IPS-18a (cell line): ENCODE results near the gene PPARGC1A.

ENCODE experiments used
- H3K27ac ChIP-seq: one replicate; pipeline ENCODE4 v1.5.1; 2013; ENCODE audit warnings: low read length
- H3K27me3 ChIP-seq: one replicate; pipeline ENCODE4 v1.6.1; 2013; ENCODE audit warnings: mild to moderate bottlenecking, low read length; ENCODE audit not compliant: control insufficient read depth, insufficient read depth
- H3K36me3 ChIP-seq: one replicate; pipeline ENCODE4 v1.6.1; 2013; ENCODE audit warnings: low read depth, low read length; ENCODE audit not compliant: control insufficient read depth
- H3K4me1 ChIP-seq: one replicate; pipeline ENCODE4 v1.6.1; 2013; ENCODE audit warnings: low read depth, low read length; ENCODE audit not compliant: control insufficient read depth
- H3K4me3 ChIP-seq: one replicate; pipeline ENCODE4 v1.5.1; 2013; ENCODE audit warnings: low read length
- H3K9ac ChIP-seq: one replicate; pipeline ENCODE4 v1.6.1; 2013; ENCODE audit warnings: mild to moderate bottlenecking, low read length, moderate library complexity
- H3K9me3 ChIP-seq: one replicate; pipeline ENCODE4 v1.6.1; 2013; ENCODE audit warnings: low read depth, low read length; ENCODE audit not compliant: control insufficient read depth

The PPARGC1A gene

DNA sequence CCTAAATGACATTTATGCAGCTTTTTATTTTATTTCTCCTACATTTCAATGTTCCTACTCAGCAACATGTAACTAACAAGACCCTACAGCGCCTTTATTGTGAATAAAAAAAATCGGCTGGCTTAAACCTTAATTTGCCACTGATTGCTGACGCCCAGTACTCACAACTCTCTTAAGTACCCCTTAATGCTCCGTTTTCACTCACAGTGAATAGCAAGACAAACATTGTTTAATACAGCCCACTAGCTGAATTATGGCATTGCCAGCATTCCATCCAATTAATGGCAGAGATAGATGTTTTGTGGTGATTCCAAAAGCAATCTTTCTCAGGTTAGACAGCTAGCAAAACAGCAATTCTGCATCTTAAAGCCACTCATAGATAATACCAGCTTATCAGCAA, 61.1 kb downstream of the PPARGC1A start:
- H3K4me1 ChIP-seq: no peaks in the 10 kb centered on the region
- H3K27me3 ChIP-seq: no peaks in the 10 kb centered on the region
- H3K4me3 ChIP-seq: no peak overlapping the region
- no peak overlapping the region for H3K9ac ChIP-seq
- no peaks in the 10 kb centered on the region for H3K36me3 ChIP-seq
- no peaks in the 10 kb centered on the region for H3K9me3 ChIP-seq
- no peak overlapping the region for H3K27ac ChIP-seq

DNA sequence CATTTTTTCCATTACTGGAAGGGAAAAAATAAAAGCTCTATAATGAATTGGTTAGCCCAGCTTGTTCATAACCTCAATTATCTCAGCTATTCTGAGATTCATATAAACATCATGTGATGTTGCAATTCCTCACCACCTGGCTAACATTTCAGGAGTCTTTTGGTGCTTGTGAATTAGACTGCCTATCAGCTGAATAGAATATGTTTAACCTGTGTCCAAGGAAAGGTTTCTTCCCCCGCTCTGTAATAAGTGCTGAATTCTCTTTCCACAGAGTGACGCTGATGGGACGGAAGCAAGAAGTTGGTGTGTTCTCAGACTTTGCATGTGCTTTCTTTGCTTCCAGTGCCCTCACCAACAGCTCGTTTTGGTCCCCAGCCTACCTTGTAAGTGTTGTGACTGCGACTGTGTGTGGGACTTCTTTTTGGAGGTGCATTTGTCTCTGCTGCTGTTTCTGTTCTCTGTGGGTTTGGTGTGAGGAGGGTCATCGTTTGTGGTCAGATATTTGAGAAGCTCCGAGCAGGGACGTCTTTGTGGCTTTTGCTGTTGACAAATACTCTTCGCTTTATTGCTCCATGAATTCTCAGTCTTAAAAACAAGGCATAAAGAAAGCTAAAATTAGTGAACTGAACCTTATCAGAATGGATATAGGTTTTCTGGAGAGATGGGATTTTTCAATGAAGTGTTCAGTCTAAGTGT, 61.7 kb downstream of the PPARGC1A start:
- Histone ChIP-seq H3K4me1 (no peaks in the 10 kb centered on the region), H3K36me3 (no peaks in the 10 kb centered on the region), H3K9me3 (no peaks in the 10 kb centered on the region), H3K4me3 (no peak overlapping the region), H3K9ac (no peak overlapping the region), H3K27me3 (no peaks in the 10 kb centered on the region), H3K27ac (no peak overlapping the region)

DNA sequence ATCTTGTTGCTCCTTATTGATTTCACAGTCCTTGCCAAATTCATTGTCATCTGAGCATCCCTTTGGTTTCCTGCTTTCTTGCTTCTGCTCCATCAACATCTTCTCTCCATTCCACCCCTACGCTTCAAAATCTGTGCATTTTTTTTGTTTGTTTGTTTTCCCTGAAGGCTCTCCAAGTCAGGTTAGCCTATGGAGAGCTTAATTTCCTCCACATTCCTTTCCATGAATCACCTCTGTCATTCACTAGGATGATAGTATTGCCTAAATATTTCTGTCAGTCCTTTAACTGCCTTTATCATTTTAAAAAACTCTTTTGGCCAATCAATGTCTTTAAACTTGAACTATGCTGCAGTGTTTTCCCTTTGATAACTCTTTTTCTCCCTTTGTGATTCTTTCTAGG, 67.7 kb downstream of the PPARGC1A start:
- no peak overlapping the region for H3K27ac ChIP-seq
- H3K4me3 ChIP-seq: no peak overlapping the region
- no peaks in the 10 kb centered on the region for H3K27me3 ChIP-seq
- H3K9me3 ChIP-seq: no peaks in the 10 kb centered on the region
- no peak overlapping the region for H3K9ac ChIP-seq
- H3K36me3 ChIP-seq: no peaks in the 10 kb centered on the region
- no peaks in the 10 kb centered on the region for H3K4me1 ChIP-seq

DNA sequence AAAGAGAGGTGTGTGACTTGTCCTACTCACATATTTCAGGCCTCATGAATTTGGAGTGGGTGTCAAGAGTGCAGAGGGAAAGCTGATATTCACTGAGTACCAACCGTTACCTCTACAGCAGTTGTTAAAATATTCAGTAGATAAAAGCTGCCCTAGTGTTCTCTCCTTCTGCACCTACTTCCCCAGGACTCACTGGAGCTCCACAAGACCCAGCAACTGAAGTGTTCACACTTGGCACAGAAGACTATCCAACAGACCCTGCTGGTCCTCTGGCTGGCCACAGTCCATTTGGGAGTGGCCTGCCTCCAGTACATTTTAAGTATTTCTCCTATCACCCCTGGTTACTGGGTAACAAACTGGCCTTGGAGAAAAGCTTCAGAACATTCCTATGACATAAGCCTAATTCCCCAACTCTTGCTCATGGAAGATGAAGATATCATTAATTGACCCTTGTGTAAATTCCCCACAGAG, 70.8 kb downstream of the PPARGC1A start:
- no peaks in the 10 kb centered on the region for H3K9me3 ChIP-seq
- no peak overlapping the region for H3K9ac ChIP-seq
- H3K27ac ChIP-seq: no peak overlapping the region
- H3K4me1 ChIP-seq: no peaks in the 10 kb centered on the region
- no peaks in the 10 kb centered on the region for H3K27me3 ChIP-seq
- no peaks in the 10 kb centered on the region for H3K36me3 ChIP-seq
- H3K4me3 ChIP-seq: no peak overlapping the region

DNA sequence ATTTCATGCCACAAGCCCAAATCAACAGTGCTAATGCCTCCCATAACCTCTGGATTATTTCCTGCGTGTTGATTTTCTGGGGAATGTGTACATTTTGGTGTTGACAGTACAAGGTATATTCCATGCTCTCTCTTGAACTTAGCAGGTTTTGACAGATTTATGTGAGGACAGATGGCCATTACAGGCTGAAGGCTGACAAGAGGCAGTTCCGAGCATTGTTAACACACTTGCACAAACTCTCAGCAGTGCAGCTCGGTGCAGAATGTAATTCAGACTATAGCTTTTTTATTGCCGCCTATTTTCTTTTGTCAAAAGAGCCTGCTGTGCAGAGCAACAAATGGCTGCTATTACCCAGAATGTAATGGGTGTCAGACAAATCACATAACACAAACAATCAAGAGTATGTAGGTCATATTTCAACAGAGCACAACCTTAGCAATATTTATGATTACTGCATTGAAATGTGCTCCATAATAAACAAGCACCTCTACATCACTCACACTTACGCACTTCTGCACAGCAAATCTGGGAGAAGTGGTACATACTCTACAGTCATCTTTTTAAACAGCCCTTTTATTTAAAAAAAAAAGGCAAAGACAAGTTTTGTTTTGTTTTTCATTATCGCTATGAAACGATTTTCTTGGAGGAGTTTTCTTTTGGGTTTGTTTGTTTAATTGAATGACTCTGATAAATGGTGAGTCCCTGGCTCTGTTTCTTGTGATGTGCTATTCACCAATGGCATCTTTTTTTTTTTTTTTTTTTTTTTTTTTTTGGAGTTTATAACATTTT, 71.6 kb downstream of the PPARGC1A start:
- H3K4me3 ChIP-seq: no peak overlapping the region
- H3K36me3 ChIP-seq: no peaks in the 10 kb centered on the region
- no peaks in the 10 kb centered on the region for H3K4me1 ChIP-seq
- no peak overlapping the region for H3K27ac ChIP-seq
- H3K27me3 ChIP-seq: no peaks in the 10 kb centered on the region
- H3K9ac ChIP-seq: no peak overlapping the region
- no peaks in the 10 kb centered on the region for H3K9me3 ChIP-seq

DNA sequence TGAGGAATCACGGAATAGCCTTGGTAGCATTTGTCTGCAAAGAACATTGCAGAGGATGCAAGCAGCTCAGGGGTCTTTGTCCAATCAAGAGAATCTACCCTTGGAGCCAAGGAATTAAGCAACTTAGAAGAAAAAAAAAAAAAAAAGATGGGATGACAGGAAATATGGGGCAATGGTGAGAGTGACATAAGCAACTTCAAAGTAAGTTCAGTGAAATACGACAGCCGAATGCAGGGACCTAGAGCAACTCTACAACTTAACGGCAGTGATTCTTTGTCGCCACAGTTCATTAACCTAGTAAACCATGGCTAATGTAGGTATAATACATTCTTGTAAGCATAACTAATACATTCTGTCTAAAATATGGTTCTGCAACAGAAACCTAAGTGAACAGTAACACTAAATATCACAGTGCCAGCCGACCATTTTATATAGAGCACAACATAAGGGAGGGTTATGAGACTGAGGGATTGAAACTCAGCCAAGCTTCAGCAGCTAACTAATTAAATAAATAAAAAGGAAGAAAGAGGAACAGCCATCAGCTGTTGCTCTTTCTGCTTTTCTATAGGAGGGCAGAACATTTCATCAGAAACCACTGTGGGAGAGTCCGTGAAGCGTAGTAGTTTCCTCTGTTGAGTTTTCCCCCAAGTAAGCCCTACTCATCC, 74.7 kb downstream of the PPARGC1A start:
- H3K27ac ChIP-seq: no peak overlapping the region
- no peak overlapping the region for H3K4me3 ChIP-seq
- H3K4me1 ChIP-seq: peaks cover 3% of the 10 kb centered on the region
- no peaks in the 10 kb centered on the region for H3K36me3 ChIP-seq
- no peak overlapping the region for H3K9ac ChIP-seq
- no peaks in the 10 kb centered on the region for H3K9me3 ChIP-seq
- H3K27me3 ChIP-seq: no peaks in the 10 kb centered on the region

DNA sequence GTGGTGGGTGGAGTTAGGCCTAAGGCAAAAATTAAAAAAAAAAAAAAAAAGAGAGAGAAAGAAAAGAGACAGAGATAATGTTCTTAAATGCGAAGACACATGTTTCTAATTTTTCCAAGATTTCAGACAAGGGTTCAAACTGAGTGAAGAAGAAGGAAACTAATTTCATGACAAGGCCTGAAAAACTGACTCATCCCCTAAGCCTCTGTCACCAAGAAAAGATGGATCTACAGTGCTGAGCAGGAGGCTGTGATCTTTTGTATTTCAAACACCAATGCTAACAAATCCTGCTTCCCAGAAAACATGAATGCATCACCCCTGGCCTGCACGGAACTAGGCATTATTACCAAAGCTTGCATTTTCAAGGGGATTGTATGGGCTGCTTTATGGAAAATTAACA, 75.3 kb downstream of the PPARGC1A start:
- H3K36me3 ChIP-seq: no peaks in the 10 kb centered on the region
- H3K9ac ChIP-seq: no peak overlapping the region
- no peak overlapping the region for H3K27ac ChIP-seq
- no peaks in the 10 kb centered on the region for H3K27me3 ChIP-seq
- H3K9me3 ChIP-seq: no peaks in the 10 kb centered on the region
- H3K4me3 ChIP-seq: no peak overlapping the region
- peaks cover 3% of the 10 kb centered on the region for H3K4me1 ChIP-seq

DNA sequence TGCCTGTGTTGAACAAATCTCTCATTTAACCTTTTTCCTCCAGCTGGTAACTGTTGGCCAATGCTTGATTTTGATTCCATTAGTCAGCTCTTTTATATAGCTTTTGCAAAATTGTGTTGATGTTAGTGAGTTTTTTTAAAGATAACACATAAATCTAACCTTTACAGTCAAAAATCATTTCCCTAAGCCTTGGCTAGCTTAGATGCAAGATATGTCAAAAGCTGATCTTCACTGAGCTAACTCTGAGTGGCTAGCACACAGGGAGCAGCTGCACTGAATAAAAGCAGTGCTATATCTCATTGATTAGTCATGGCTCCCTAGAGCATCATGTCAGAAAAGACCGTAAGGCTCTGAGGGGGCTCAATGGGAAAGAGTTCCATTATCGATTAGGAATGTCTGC, 78.7 kb downstream of the PPARGC1A start:
- H3K27me3 ChIP-seq: no peaks in the 10 kb centered on the region
- H3K4me1 ChIP-seq: peaks cover 3% of the 10 kb centered on the region
- no peak overlapping the region for H3K27ac ChIP-seq
- H3K4me3 ChIP-seq: no peak overlapping the region
- H3K9ac ChIP-seq: no peak overlapping the region
- H3K9me3 ChIP-seq: no peaks in the 10 kb centered on the region
- H3K36me3 ChIP-seq: no peaks in the 10 kb centered on the region

DNA sequence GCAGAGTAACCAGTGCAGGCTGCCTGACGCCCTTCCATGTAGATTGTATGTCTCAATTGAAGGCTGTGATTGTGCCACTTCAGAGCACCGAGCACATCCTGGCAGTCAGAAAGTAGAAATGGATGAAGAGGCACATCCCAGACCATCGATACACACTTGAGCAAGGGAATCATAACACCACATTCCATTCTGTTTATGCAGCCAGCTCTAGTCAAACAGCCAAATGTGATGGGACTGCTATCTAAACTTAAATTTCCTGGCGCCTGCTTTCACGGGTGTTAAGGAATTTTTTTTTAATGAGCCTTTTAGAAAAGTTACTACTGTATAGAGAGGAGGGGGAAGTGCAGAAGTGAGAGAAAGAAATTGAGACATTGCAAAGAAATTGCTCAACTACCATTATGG, 84.4 kb downstream of the PPARGC1A start:
- H3K4me1 ChIP-seq: peaks cover 3% of the 10 kb centered on the region
- H3K9me3 ChIP-seq: no peaks in the 10 kb centered on the region
- H3K4me3 ChIP-seq: no peak overlapping the region
- H3K27me3 ChIP-seq: no peaks in the 10 kb centered on the region
- no peak overlapping the region for H3K9ac ChIP-seq
- no peaks in the 10 kb centered on the region for H3K36me3 ChIP-seq
- no peak overlapping the region for H3K27ac ChIP-seq

DNA sequence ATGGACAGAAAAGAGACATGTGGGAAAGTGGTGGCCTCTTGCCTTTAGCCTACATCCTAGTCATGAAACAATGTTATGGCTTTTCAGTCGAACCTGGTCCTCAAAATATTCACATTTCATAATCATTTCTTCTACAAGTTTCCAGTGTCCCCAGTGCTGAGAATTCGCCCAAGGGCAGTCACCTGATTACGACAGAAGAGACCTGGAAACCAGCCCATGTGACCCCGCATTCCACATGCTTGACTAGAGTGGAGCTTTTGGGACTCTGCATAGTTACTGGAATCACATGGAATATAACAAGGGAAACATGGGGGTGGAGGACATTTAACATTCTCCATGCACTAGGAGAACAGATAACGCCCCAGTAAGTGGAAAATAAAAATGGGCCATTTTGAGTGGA, 100.1 kb downstream of the PPARGC1A start:
- Histone ChIP-seq H3K27me3 (no peaks in the 10 kb centered on the region), H3K4me3 (no peak overlapping the region), H3K4me1 (no peaks in the 10 kb centered on the region), H3K9ac (no peak overlapping the region), H3K9me3 (no peaks in the 10 kb centered on the region), H3K27ac (no peak overlapping the region), H3K36me3 (no peaks in the 10 kb centered on the region)

DNA sequence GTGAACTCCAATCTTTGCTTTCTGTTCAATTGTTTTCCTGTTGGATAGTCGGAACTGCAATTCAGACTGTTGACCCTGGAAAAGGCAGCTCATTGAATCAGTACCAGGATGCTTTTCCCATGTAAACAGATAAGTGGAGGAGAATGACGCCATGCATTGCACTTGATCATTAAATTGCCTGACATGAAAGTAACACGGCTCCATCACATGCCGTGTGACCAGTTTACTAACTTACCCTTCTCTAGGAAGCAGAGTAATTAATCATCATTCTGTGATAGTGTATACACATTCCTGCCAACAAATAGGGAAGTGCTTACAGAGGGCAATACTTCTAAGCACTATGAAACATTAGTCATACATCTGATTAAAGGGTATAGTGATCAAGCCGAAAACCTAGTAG, 101.4 kb downstream of the PPARGC1A start:
- Histone ChIP-seq H3K4me1 (no peaks in the 10 kb centered on the region), H3K9ac (no peak overlapping the region), H3K27ac (no peak overlapping the region), H3K4me3 (no peak overlapping the region), H3K27me3 (no peaks in the 10 kb centered on the region), H3K9me3 (no peaks in the 10 kb centered on the region), H3K36me3 (no peaks in the 10 kb centered on the region)
